Measurements from ENCODE around the gene MCUB. TPM values are rescaled to one million over a fixed set of nuclear protein-coding genes. Genes with fewer than 3 reads are reported as not detected.

MCUB gene
- total RNA-seq, 1 experiment from 2014 or later, result 14.8 TPM

DNA sequence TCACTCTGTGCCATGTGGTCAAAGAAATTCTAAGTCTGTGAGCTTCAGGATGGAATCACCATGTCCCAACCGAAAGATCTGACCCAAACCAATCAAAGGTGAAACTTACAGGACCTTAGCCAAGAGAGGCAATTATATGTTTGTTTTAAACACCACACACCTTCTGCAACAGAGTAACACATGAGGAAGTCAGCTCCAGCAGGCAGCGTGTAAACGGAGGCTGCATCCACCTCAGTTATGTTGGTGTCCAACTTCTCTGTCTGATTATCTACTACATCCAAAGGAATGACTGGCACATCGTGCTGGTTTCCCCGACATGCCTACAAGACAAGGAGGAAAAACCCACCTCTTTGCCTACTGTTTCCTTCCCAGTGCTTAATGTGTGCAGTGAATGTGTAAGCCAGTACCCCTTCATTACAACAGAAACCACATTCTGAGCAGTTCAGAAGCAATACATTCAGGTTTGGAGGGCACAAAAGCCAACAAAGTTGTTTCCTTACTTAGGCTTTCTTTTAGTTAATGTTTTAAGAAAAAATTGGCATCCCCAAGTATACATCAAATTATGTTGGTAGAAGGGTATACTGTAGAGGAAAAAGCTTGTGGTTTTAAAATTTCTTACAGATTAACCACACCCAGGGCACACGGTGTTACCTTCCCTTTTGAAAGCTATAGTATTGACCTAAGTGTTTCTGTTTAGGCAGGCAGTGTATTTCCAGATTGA, 130.8 kb downstream of the MCUB start:
- no peaks in the 10 kb centered on the region for H3K9me3 ChIP-seq (ENCODE audit: control insufficient read depth, low read depth, low read length)
- no peak overlapping the region for H4K5ac ChIP-seq (ENCODE audit: insufficient read length, low read depth, low read length)
- H4K8ac ChIP-seq (replicated peaks; ENCODE audit: insufficient read length, low read depth, low read length), result peak overlapping the region; percentile 52
- WGBS (ENCODE audit: extremely low coverage, insufficient read length, low lambda C conversion rate), result no CpG with 5 or more reads among the region's 6 CpGs
- Mint-ChIP-seq H3K36me3 (ENCODE audit: insufficient read depth in 1 of 3, low read depth in 3 of 3) (peaks cover 14 to 55% (median 49%) of the 10 kb centered on the region in 3 experiments; a peak in 6 of 7 replicates), H3K27me3 (ENCODE audit: low read depth) (no peaks in the 10 kb centered on the region), H3K27ac (peak overlapping the region in 1 of 3 experiments; percentile 63; a peak in 1 of 7 replicates), H3K4me1 (no peaks in the 10 kb centered on the region), H3K9me3 (no peaks in the 10 kb centered on the region), H3K4me3 (no peak overlapping the region)
- H4K20me1 ChIP-seq (ENCODE audit: control insufficient read depth, insufficient read depth, insufficient read length), result no peaks in the 10 kb centered on the region
- H3K79me2 ChIP-seq (ENCODE audit: insufficient read depth, low read length), result no peaks in the 10 kb centered on the region
- no peak overlapping the region for H3K9ac ChIP-seq (ENCODE audit: extremely low read depth, insufficient read length, low read length)
- H3K56ac ChIP-seq (ENCODE audit: insufficient read length, low read depth, low read length), result no peak overlapping the region
- H3K23me2 ChIP-seq (ENCODE audit: insufficient read length, low read depth, low read length, poor library complexity, severe bottlenecking), result no peaks in the 10 kb centered on the region
- H3K14ac ChIP-seq (ENCODE audit: insufficient read depth, low read length), result no peak overlapping the region
- H3K27me3 ChIP-seq (ENCODE audit: insufficient read depth, low read length), result no peaks in the 10 kb centered on the region
- no peak overlapping the region for H2AK5ac ChIP-seq (ENCODE audit: insufficient read length, low read length)
- DNase-seq, result no peak
- H3K27ac ChIP-seq (ENCODE audit: insufficient read length, low read depth, low read length), result no peak overlapping the region
- H4K91ac ChIP-seq (ENCODE audit: insufficient read length, low read depth, low read length), result no peak overlapping the region
- no peak overlapping the region for H3T11ph ChIP-seq (ENCODE audit: low read length)
- no peak overlapping the region for H3K4me2 ChIP-seq (ENCODE audit: insufficient read depth, insufficient read length, low read length)
- no peak overlapping the region for H2BK120ac ChIP-seq (ENCODE audit: low read depth, low read length, poor library complexity, severe bottlenecking)
- no peak overlapping the region for H2BK20ac ChIP-seq (ENCODE audit: low read depth, low read length, poor library complexity, severe bottlenecking)
- no peak overlapping the region for H2BK12ac ChIP-seq (ENCODE audit: insufficient read length, low read depth, low read length)
- H3K4me1 ChIP-seq (ENCODE audit: insufficient read depth, low read length), result no peaks in the 10 kb centered on the region
- H3K18ac ChIP-seq (ENCODE audit: insufficient read length, low read depth, low read length), result no peak overlapping the region
- H3K23ac ChIP-seq (ENCODE audit: insufficient read length, low read depth, low read length), result no peak overlapping the region
- H2AFZ ChIP-seq (ENCODE audit: low read length), result no peak overlapping the region
- no peak overlapping the region for H2BK15ac ChIP-seq (ENCODE audit: low read depth, low read length)
- TF ChIP-seq CTCF (conservative IDR thresholded peaks at IDR 0.05), result no peak
- no peak overlapping the region for H3K4ac ChIP-seq (ENCODE audit: low read depth, low read length)
- no peak overlapping the region for H2BK5ac ChIP-seq (ENCODE audit: insufficient read length, low read length)
- H3K79me1 ChIP-seq (ENCODE audit: insufficient read depth, low read depth, low read length, poor library complexity, severe bottlenecking), result no peaks in the 10 kb centered on the region

All from H9 (cell line).